ENCODE results near the gene FBLN1.

Gene FBLN1, protein sequence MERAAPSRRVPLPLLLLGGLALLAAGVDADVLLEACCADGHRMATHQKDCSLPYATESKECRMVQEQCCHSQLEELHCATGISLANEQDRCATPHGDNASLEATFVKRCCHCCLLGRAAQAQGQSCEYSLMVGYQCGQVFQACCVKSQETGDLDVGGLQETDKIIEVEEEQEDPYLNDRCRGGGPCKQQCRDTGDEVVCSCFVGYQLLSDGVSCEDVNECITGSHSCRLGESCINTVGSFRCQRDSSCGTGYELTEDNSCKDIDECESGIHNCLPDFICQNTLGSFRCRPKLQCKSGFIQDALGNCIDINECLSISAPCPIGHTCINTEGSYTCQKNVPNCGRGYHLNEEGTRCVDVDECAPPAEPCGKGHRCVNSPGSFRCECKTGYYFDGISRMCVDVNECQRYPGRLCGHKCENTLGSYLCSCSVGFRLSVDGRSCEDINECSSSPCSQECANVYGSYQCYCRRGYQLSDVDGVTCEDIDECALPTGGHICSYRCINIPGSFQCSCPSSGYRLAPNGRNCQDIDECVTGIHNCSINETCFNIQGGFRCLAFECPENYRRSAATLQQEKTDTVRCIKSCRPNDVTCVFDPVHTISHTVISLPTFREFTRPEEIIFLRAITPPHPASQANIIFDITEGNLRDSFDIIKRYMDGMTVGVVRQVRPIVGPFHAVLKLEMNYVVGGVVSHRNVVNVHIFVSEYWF

DNA sequence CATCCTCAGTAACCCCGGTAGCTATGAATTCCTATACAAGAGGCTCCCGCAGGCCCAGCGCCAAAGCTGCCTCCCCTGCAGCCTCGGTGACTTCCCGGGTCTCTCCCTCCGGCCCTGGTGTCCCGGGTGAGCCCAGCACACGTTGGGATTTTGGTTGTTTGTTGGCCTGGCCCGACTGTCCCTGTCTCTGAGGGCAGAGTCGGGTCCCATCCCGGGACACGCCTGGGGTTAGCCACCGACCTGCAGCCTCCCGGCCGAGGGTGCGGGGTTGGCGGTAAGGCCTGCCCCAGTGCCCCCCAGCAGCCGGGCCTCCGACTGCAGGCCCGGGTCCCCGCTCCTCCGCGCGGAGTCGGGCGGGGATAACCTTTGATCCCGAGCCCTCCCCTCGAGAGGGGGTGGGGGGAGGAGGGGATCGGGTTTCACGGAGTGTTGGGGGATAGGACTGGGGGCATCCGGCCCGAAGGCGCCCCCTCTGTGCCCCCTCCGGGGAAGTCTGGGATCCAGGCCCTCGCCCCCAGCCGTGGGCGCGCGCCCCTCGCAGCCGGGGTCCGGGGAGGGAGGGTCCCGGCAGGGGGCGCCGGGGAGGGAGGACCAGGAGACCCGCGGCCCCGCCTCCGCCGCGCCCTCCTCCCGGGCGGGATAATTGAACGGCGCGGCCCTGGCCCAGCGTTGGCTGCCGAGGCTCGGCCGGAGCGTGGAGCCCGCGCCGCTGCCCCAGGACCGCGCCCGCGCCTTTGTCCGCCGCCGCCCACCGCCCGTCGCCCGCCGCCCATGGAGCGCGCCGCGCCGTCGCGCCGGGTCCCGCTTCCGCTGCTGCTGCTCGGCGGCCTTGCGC lies at the start of gene FBLN1:
FBLN1 (plus strand) TSS at position 669 of the 835 bp plus-strand sequence; CDS start at position 772, 103 bp downstream.
- no peak within 1 kb of the TSS for H3K27ac ChIP-seq
- TF ChIP-seq, protein P1, sequence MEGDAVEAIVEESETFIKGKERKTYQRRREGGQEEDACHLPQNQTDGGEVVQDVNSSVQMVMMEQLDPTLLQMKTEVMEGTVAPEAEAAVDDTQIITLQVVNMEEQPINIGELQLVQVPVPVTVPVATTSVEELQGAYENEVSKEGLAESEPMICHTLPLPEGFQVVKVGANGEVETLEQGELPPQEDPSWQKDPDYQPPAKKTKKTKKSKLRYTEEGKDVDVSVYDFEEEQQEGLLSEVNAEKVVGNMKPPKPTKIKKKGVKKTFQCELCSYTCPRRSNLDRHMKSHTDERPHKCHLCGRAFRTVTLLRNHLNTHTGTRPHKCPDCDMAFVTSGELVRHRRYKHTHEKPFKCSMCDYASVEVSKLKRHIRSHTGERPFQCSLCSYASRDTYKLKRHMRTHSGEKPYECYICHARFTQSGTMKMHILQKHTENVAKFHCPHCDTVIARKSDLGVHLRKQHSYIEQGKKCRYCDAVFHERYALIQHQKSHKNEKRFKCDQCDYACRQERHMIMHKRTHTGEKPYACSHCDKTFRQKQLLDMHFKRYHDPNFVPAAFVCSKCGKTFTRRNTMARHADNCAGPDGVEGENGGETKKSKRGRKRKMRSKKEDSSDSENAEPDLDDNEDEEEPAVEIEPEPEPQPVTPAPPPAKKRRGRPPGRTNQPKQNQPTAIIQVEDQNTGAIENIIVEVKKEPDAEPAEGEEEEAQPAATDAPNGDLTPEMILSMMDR (IDR thresholded peaks at IDR 0.05) = peak; percentile 31; the same call in 1 of the 2 replicates
- no peak for TF ChIP-seq ZFX (IDR thresholded peaks at IDR 0.05; ENCODE audit: borderline replicate concordance)

GRCh38 chr22:45453764-45454163 lies 48.9 kb upstream of the FBLN1 start:
- TF ChIP-seq ZFX (IDR thresholded peaks at IDR 0.05; ENCODE audit: borderline replicate concordance) = no peak
- TF ChIP-seq, protein P1 (IDR thresholded peaks at IDR 0.05) = no peak
- no peak overlapping the region for H3K27ac ChIP-seq

DNA sequence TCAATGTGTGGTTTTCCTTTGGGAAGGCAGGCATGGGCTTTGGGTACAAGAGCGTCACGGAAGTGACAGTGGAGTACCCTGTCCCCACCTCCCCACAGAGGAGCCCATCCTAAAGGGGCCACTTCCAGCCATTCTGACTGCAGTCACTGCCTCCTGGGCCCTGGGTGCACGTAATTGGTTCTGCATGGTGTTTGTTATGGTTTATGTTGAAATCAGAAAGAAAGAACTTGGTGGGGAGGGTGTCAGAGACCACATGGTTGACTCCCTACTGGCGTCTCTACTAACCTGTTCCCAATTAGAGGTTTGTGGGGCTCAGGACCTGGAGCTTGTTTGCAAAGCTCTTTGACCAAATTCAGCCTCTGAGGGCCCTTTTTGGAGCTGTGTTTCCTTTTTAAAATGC lies 48.4 kb upstream of the FBLN1 start:
- TF ChIP-seq, protein P1 (IDR thresholded peaks at IDR 0.05) = no peak
- no peak for TF ChIP-seq ZFX (IDR thresholded peaks at IDR 0.05; ENCODE audit: borderline replicate concordance)
- no peak overlapping the region for H3K27ac ChIP-seq

DNA sequence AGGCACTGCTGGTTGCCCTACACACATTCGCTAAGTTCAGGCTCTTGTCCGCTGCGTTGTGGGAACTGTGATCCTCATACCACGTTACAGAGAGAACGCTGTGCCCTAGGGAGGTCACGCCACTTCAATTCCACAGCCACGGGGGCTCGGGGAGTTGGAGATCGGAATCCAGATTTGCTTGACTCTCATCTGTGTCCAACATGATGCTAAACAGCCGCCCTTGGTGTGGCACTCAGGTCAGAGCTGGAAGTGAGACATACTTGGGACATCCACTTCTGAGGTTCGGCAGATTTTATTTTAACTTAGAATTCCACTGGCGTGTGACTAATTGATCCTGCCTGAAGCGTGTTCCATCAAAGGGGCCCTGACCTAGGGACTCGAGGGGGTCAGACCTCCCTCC lies 47.5 kb upstream of the FBLN1 start:
- no peak for TF ChIP-seq ZFX (IDR thresholded peaks at IDR 0.05; ENCODE audit: borderline replicate concordance)
- TF ChIP-seq, protein P1 (IDR thresholded peaks at IDR 0.05) = no peak
- no peak overlapping the region for H3K27ac ChIP-seq

DNA sequence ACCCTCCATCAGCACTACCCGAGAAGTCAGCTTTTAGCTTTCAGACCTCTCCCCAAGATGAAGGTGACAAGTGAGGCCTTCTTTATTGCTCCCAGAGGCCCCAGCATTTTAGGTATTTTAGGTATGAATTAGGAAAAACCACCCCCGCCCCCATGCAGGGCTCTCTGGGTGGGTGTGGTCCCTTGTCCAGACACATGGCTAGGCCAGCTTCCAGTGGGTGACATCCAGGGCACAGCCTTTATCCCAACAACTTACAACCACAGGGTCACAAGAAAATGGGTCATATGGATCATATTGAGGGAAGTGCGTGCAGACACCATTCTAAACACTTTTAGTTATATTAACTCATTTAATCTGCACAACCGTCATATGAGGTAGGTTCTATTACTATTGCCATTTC lies 47.1 kb upstream of the FBLN1 start:
- TF ChIP-seq, protein P1 (IDR thresholded peaks at IDR 0.05) = no peak
- TF ChIP-seq ZFX (IDR thresholded peaks at IDR 0.05; ENCODE audit: borderline replicate concordance) = no peak
- no peak overlapping the region for H3K27ac ChIP-seq

GRCh38 chr22:45456811-45457210 lies 45.9 kb upstream of the FBLN1 start:
- H3K27ac ChIP-seq = no peak overlapping the region
- no peak for TF ChIP-seq ZFX (IDR thresholded peaks at IDR 0.05; ENCODE audit: borderline replicate concordance)

GRCh38 chr22:45458532-45458931 lies 44.2 kb upstream of the FBLN1 start:
- H3K27ac ChIP-seq = no peak overlapping the region
- no peak for TF ChIP-seq ZFX (IDR thresholded peaks at IDR 0.05; ENCODE audit: borderline replicate concordance)
- TF ChIP-seq, protein P1 (IDR thresholded peaks at IDR 0.05) = no peak
